HCT116 (cell line): ENCODE results near the gene MMD2. TPM values are rescaled to one million over a fixed set of nuclear protein-coding genes. Genes with fewer than 3 reads are reported as not detected.

ENCODE experiments used
- ATAC-seq: fragments of 200-7000 bp; cut with Tn5 transposase; 2 replicates; pipeline ENCODE4 v1.9.1; 2020; ENCODE audit warnings: mild to moderate bottlenecking, moderate library complexity
- BruUV-seq: library from RNA; stranded (reverse); fragments of 400-500 nt; replicated peaks from 2 replicates; lab custom pipeline; 2021; lab: Mats Ljungman, UMichigan
- CTCF ChIA-PET: fragments of 300-600 bp; sonication (Branson Sonifier 250); formaldehyde crosslinking; loops from one replicate; lab custom pipeline; 2021; ENCODE audit warnings: antibody characterized with exemption; lab: Charles Lee
- POLR2A ChIA-PET: fragments of 300-600, 350-600 bp; sonication (Branson Sonifier 250); formaldehyde crosslinking; loops from one replicate; lab custom pipeline; 2021; ENCODE audit warnings: antibody characterized with exemption; lab: Charles Lee
- RAD21 ChIA-PET, 2 experiments: fragments of 300-600 bp; sonication (Branson Sonifier 250); formaldehyde crosslinking; loops; one replicate each; lab custom pipeline; 2023; ENCODE audit warnings: low total read pairs in 2 of 2; ENCODE audit not compliant: uncharacterized antibody in 2 of 2, unreplicated experiment in 2 of 2, low non-redundant PET in 1 of 2; lab: Charles Lee
- DNase-seq: peaks from one replicate; pipeline ENCODE4 v3.0.0-alpha.2; 2010; ENCODE audit warnings: low read depth, low spot score
- H2AFZ ChIP-seq: fragments of 200-600 bp; shearing (Covaris generic), sonication (generic); 2 replicates; pipeline ENCODE4 v1.6.1; 2017; ENCODE audit warnings: low read depth, mixed run types, mixed read lengths, antibody characterized with exemption, low read length; ENCODE audit not compliant: poor library complexity, severe bottlenecking
- H3K27ac ChIP-seq: 2 replicates; pipeline ENCODE4 v1.5.1; 2012; ENCODE audit warnings: low read depth, low read length
- H3K27me3 ChIP-seq: fragments of 200-600 bp; sonication (generic); 2 replicates; pipeline ENCODE4 v1.6.1; 2016; ENCODE audit warnings: mixed run types, low read length, mixed read lengths; ENCODE audit not compliant: insufficient read depth
- H3K36me3 ChIP-seq, 2 experiments: fragments of 200-500 bp in 1 of 2; fragments of 200-600 bp in 1 of 2; sonication (Bioruptor generic) in 1 of 2; sonication (generic) in 1 of 2; 2 replicates each; pipeline versions ENCODE4 v1.5.1 to v1.6.1; 2014 to 2016; ENCODE audit warnings: low read length in 2 of 2, inconsistent platforms in 1 of 2, mixed read lengths in 1 of 2, mixed run types in 1 of 2; ENCODE audit not compliant: insufficient read depth in 2 of 2, control insufficient read depth in 1 of 2
- H3K4me1 ChIP-seq, 2 experiments: fragments of 200-600 bp in 1 of 2; sonication (generic) in 1 of 2; 2 replicates each; pipeline versions ENCODE4 v1.5.1 to v1.6.1; 2012 to 2017; ENCODE audit warnings: low read length in 2 of 2, inconsistent platforms in 1 of 2, mild to moderate bottlenecking in 1 of 2, mixed read lengths in 1 of 2, mixed run types in 1 of 2, moderate library complexity in 1 of 2; ENCODE audit not compliant: insufficient read depth in 2 of 2, control insufficient read depth in 1 of 2
- H3K4me2 ChIP-seq: fragments of 200-600 bp; sonication (generic); 2 replicates; pipeline ENCODE4 v1.6.1; 2017; ENCODE audit warnings: mixed run types, low read length, mixed read lengths
- H3K4me3 ChIP-seq, 2 experiments: fragments of 200-600 bp in 1 of 2; sonication (generic) in 1 of 2; replicated peaks in 1 of 2; 2 replicates each; pipeline ENCODE4 v1.5.1; 2011 to 2016; ENCODE audit warnings: low read length in 2 of 2, control low read depth in 1 of 2, low read depth in 1 of 2, mild to moderate bottlenecking in 1 of 2, mixed read lengths in 1 of 2, mixed run types in 1 of 2
- H3K79me2 ChIP-seq: fragments of 200-600 bp; sonication (generic); 2 replicates; pipeline ENCODE4 v1.6.1; 2017; ENCODE audit warnings: mild to moderate bottlenecking, mixed run types, low read length, moderate library complexity, mixed read lengths; ENCODE audit not compliant: insufficient read depth
- H3K9ac ChIP-seq: fragments of 200-600 bp; sonication (generic); 2 replicates; pipeline ENCODE4 v1.6.1; 2016; ENCODE audit warnings: low read length, mixed read lengths
- H3K9me2 ChIP-seq: fragments of 200-600 bp; sonication (generic), shearing (Covaris generic); 2 replicates; pipeline ENCODE4 v1.6.1; 2017; ENCODE audit warnings: mixed run types, mild to moderate bottlenecking, moderate library complexity; ENCODE audit not compliant: insufficient read depth
- H3K9me3 ChIP-seq, 2 experiments: fragments of 200-500 bp in 1 of 2; fragments of 200-600 bp in 1 of 2; sonication (Bioruptor generic) in 1 of 2; sonication (generic) in 1 of 2; 2 replicates each; pipeline ENCODE4 v1.6.1; 2014 to 2017; ENCODE audit warnings: low read length in 2 of 2, mixed read lengths in 2 of 2, inconsistent platforms in 1 of 2, low read depth in 1 of 2, mild to moderate bottlenecking in 1 of 2, mixed run types in 1 of 2, moderate library complexity in 1 of 2; ENCODE audit not compliant: control insufficient read depth in 1 of 2, insufficient read depth in 1 of 2
- H4K20me1 ChIP-seq: fragments of 200-600 bp; sonication (generic), shearing (Covaris generic); 2 replicates; pipeline ENCODE4 v1.6.1; 2017; ENCODE audit warnings: mixed run types, mild to moderate bottlenecking, moderate library complexity; ENCODE audit not compliant: insufficient read depth
- CBX3 ChIP-seq: IDR thresholded peaks from 2 replicates; pipeline ENCODE4 v1.6.1; 2012; ENCODE audit warnings: low read depth
- CEBPB ChIP-seq: IDR thresholded peaks from 2 replicates; pipeline ENCODE4 v1.6.1; 2012; ENCODE audit warnings: low read depth
- EZH2phosphoT487 ChIP-seq: fragments of 200-600 bp; IDR thresholded peaks from 2 replicates; pipeline ENCODE4 v1.6.1; 2018; ENCODE audit warnings: antibody characterized with exemption, borderline replicate concordance
- MAX ChIP-seq: IDR thresholded peaks from 2 replicates; pipeline ENCODE4 v1.6.1; 2012
- POLR2A ChIP-seq: IDR thresholded peaks from 2 replicates; pipeline ENCODE4 v1.7.0; 2011; ENCODE audit warnings: borderline replicate concordance; ENCODE audit not compliant: insufficient read depth, insufficient read length; ENCODE audit errors: extremely low read depth
- POLR2AphosphoS5 ChIP-seq: IDR thresholded peaks from 2 replicates; pipeline ENCODE4 v1.6.1; 2011; ENCODE audit warnings: mild to moderate bottlenecking, low read depth, low read length, moderate library complexity
- REST ChIP-seq: IDR thresholded peaks from 2 replicates; pipeline ENCODE4 v1.6.1; 2012; ENCODE audit warnings: low read depth
- SIN3A ChIP-seq: IDR thresholded peaks from 2 replicates; pipeline ENCODE4 v1.6.1; 2012; ENCODE audit warnings: low read depth
- SRF ChIP-seq: IDR thresholded peaks from 2 replicates; pipeline ENCODE4 v1.6.1; 2012; ENCODE audit warnings: low read depth
- YY1 ChIP-seq: IDR thresholded peaks from 2 replicates; pipeline ENCODE4 v1.6.1; 2011; ENCODE audit warnings: low read length, low read depth, moderate library complexity, mild to moderate bottlenecking; ENCODE audit not compliant: insufficient replicate concordance; ENCODE audit errors: extremely low read depth
- intact Hi-C: fragments of 100-400 bp; cut with micrococcal nuclease; formaldehyde crosslinking; loops from 2 replicates; pipeline ENCODE4 v1.10.0; 2022
- total RNA-seq: library from RNA; stranded (reverse); gene quantifications from one replicate; pipeline ENCODE4 v1.2.1, GENCODE V29; 2021; ENCODE audit not compliant: unreplicated experiment
- TF ChIP-seq, protein P1 (sequence below), 3 experiments: fragments of 200-600 bp in 1 of 3; sonication (generic) in 1 of 3; IDR thresholded peaks in 2 of 3; conservative IDR thresholded peaks in 1 of 3; 2 replicates each; pipeline ENCODE4 v1.5.1; 2012 to 2017; ENCODE audit warnings: low read depth in 2 of 3, low read length in 2 of 3, antibody characterized with exemption in 1 of 3, borderline replicate concordance in 1 of 3, control low read depth in 1 of 3, mild to moderate bottlenecking in 1 of 3, mixed read lengths in 1 of 3, mixed run types in 1 of 3, moderate library complexity in 1 of 3; ENCODE audit not compliant: insufficient read depth in 1 of 3

Gene MMD2
- total RNA-seq, 1 experiment from 2014 or later: not detected

DNA sequence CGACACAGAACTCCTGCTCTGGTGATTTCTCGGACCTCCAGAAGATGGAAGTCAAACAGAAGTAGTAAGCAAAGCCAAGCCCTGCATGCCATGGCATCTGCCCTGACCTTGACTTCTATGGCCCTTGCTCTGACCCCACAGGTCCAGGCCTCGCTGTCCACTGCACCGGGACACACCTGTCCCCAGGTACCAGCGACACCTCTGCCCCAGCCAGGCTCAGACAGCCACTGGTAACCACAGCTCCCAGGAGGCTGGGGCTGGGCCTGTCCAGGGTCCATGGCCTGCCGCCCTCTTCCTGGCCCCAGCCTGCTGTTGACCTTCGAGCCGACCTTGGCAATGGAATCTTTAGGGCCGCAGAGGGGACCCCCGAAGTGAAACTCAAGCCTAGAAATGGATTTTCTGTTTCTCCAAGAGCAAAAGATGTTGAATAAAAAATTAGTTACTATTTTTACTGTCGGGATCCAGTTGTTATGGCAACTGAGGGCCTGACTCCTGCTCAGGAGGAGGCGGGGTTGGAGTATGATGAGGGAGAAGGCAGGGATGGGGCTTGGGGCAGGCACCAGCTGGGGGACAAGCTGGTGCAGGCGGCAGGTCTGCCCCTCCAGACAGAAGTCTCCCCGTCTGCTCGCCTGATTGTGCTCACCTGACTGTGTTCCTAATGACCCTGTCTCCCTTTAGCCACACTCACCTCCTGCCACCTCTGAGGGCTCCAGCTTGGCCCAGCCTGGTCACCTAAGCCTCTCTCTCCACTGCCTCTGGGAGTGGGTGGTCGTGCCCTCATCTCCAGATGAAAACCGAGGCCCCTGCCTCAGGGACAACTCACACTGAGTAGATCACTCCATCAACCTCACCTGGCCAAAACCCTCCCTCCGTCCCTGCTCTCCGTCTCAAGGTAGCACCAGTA, 4.1 kb upstream of the MMD2 start (continued):
- TF ChIP-seq, protein P1, sequence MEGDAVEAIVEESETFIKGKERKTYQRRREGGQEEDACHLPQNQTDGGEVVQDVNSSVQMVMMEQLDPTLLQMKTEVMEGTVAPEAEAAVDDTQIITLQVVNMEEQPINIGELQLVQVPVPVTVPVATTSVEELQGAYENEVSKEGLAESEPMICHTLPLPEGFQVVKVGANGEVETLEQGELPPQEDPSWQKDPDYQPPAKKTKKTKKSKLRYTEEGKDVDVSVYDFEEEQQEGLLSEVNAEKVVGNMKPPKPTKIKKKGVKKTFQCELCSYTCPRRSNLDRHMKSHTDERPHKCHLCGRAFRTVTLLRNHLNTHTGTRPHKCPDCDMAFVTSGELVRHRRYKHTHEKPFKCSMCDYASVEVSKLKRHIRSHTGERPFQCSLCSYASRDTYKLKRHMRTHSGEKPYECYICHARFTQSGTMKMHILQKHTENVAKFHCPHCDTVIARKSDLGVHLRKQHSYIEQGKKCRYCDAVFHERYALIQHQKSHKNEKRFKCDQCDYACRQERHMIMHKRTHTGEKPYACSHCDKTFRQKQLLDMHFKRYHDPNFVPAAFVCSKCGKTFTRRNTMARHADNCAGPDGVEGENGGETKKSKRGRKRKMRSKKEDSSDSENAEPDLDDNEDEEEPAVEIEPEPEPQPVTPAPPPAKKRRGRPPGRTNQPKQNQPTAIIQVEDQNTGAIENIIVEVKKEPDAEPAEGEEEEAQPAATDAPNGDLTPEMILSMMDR (IDR thresholded peaks at IDR 0.05 in 2 of 3, conservative IDR thresholded peaks at IDR 0.05 in 1 of 3; ENCODE audit: borderline replicate concordance in 1 of 3, insufficient read depth in 1 of 3, low read depth in 2 of 3, low read length in 2 of 3): no peak
- no peak for TF ChIP-seq MAX
- no peak for TF ChIP-seq EZH2phosphoT487
- no peak for TF ChIP-seq CBX3

- no peaks in the 10 kb centered on the region for H4K20me1 ChIP-seq
- TF ChIP-seq SRF: no peak
- TF ChIP-seq CBX3: no peak
- no peak for TF ChIP-seq POLR2A
- TF ChIP-seq REST: no peak
- TF ChIP-seq YY1: no peak
- TF ChIP-seq CEBPB: no peak
- no peak for TF ChIP-seq POLR2AphosphoS5
- TF ChIP-seq SIN3A: no peak
- no peak for TF ChIP-seq EZH2phosphoT487
- no peaks in the 10 kb centered on the region for H3K9me3 ChIP-seq
- RAD21 ChIA-PET: no interaction called here
- H3K4me3 ChIP-seq: no peak overlapping the region
- ATAC-seq (no peak), DNase-seq (no peak)
- H3K27ac ChIP-seq: no peak overlapping the region
- no peak overlapping the region for H2AFZ ChIP-seq
- no peaks in the 10 kb centered on the region for H3K36me3 ChIP-seq
- intact Hi-C loops: no loop called here
- CTCF ChIA-PET: interaction anchor here (1.3 kb wide), 1 partner anchor 14 kb away, joined by 3 read pairs; no protein-coding TSS in a partner anchor
- BruUV-seq: no TSS peak
- no peak overlapping the region for H3K9ac ChIP-seq
- no peaks in the 10 kb centered on the region for H3K27me3 ChIP-seq
- no peaks in the 10 kb centered on the region for H3K9me2 ChIP-seq
- no peaks in the 10 kb centered on the region for H3K79me2 ChIP-seq
- POLR2A ChIA-PET: no interaction called here
- H3K4me2 ChIP-seq: no peak overlapping the region
- H3K4me1 ChIP-seq: no peaks in the 10 kb centered on the region
Observed at GRCh38 chr7:4960363-4960762, 1.4 kb upstream of the MMD2 start.
